IPS-18c (cell line): ENCODE measurements around the gene SPTBN5.

Experiments
- H3K4me3 ChIP-seq: 2 replicates; pipeline ENCODE4 v1.7.0; 2013; ENCODE audit warnings: low read depth, mild to moderate bottlenecking, low read length, moderate library complexity; ENCODE audit not compliant: insufficient read depth
- H3K9me3 ChIP-seq: one replicate; pipeline ENCODE4 v1.6.1; 2013; ENCODE audit warnings: mild to moderate bottlenecking, low read length, moderate library complexity; ENCODE audit not compliant: control insufficient read depth, insufficient read depth

Gene SPTBN5

GRCh38 chr15:41862515-41863116 is 31.2 kb downstream of the SPTBN5 start:
- Histone ChIP-seq H3K9me3 (peaks cover 2% of the 10 kb centered on the region), H3K4me3 (no peak overlapping the region)

- Histone ChIP-seq H3K4me3 (no peak overlapping the region), H3K9me3 (peaks cover 2% of the 10 kb centered on the region)
Observed at GRCh38 chr15:41861736-41862356, 32.0 kb downstream of the SPTBN5 start.

- H3K9me3 ChIP-seq, result peaks cover 1% of the 10 kb centered on the region
- no peak overlapping the region for H3K4me3 ChIP-seq
Observed at GRCh38 chr15:41860049-41860828, 33.6 kb downstream of the SPTBN5 start.

- H3K4me3 ChIP-seq, result no peak overlapping the region
- H3K9me3 ChIP-seq, result peaks cover 2% of the 10 kb centered on the region
Observed at GRCh38 chr15:41858756-41859155, 35.1 kb downstream of the SPTBN5 start.

GRCh38 chr15:41857316-41857715 is 36.5 kb downstream of the SPTBN5 start:
- H3K9me3 ChIP-seq, result peaks cover 2% of the 10 kb centered on the region
- no peak overlapping the region for H3K4me3 ChIP-seq

GRCh38 chr15:41856716-41857115 is 37.1 kb downstream of the SPTBN5 start:
- H3K4me3 ChIP-seq, result no peak overlapping the region
- H3K9me3 ChIP-seq, result peaks cover 2% of the 10 kb centered on the region

GRCh38 chr15:41856262-41856661 is 37.6 kb downstream of the SPTBN5 start:
- peaks cover 2% of the 10 kb centered on the region for H3K9me3 ChIP-seq
- no peak overlapping the region for H3K4me3 ChIP-seq

GRCh38 chr15:41855261-41855961 is 38.4 kb downstream of the SPTBN5 start:
- H3K4me3 ChIP-seq, result no peak overlapping the region
- peaks cover 2% of the 10 kb centered on the region for H3K9me3 ChIP-seq

- peaks cover 2% of the 10 kb centered on the region for H3K9me3 ChIP-seq
- no peak overlapping the region for H3K4me3 ChIP-seq
Observed at GRCh38 chr15:41854443-41854842, 39.4 kb downstream of the SPTBN5 start.

GRCh38 chr15:41853831-41854230 is 40.0 kb downstream of the SPTBN5 start:
- Histone ChIP-seq H3K4me3 (no peak overlapping the region), H3K9me3 (peaks cover 2% of the 10 kb centered on the region)

- peaks cover 2% of the 10 kb centered on the region for H3K9me3 ChIP-seq
- H3K4me3 ChIP-seq, result no peak overlapping the region
Observed at GRCh38 chr15:41852736-41853590, 40.9 kb downstream of the SPTBN5 start.

GRCh38 chr15:41851755-41852370 is 42.0 kb downstream of the SPTBN5 start:
- Histone ChIP-seq H3K4me3 (no peak overlapping the region), H3K9me3 (peaks cover 2% of the 10 kb centered on the region)

GRCh38 chr15:41851167-41851523 is 42.7 kb downstream of the SPTBN5 start:
- no peak overlapping the region for H3K4me3 ChIP-seq
- peaks cover 2% of the 10 kb centered on the region for H3K9me3 ChIP-seq

- Histone ChIP-seq H3K9me3 (peaks cover 2% of the 10 kb centered on the region), H3K4me3 (no peak overlapping the region)
Observed at GRCh38 chr15:41850482-41851166, 43.2 kb downstream of the SPTBN5 start.

GRCh38 chr15:41849861-41850260 is 44.0 kb downstream of the SPTBN5 start:
- Histone ChIP-seq H3K4me3 (no peak overlapping the region), H3K9me3 (no peaks in the 10 kb centered on the region)

- Histone ChIP-seq H3K4me3 (no peak overlapping the region), H3K9me3 (no peaks in the 10 kb centered on the region)
Observed at GRCh38 chr15:41849204-41849603, 44.6 kb downstream of the SPTBN5 start.
